Caco-2 (cell line): ENCODE results near the gene RPLP2. TPM values are rescaled to one million over a fixed set of nuclear protein-coding genes. Genes with fewer than 3 reads are reported as not detected.

Experiments
- BruUV-seq: library from RNA; stranded (reverse); fragments of 400-500 nt; replicated peaks from 2 replicates; lab custom pipeline; 2021; lab: Mats Ljungman, UMichigan
- CTCF ChIA-PET: fragments of 300-600 bp; sonication (Branson Sonifier 250); formaldehyde crosslinking; loops from one replicate; lab custom pipeline; 2022; ENCODE audit warnings: antibody characterized with exemption; lab: Charles Lee
- POLR2A ChIA-PET: fragments of 300-600 bp; sonication (Branson Sonifier 250); formaldehyde crosslinking; loops from one replicate; lab custom pipeline; 2022; ENCODE audit warnings: antibody characterized with exemption; lab: Charles Lee
- DNase-seq, 2 experiments: peaks; one replicate each; pipeline versions ENCODE4 v3.0.0 to v3.0.0-alpha.2; 2020 to 2022
- H3K27me3 ChIP-seq: replicated peaks from 2 replicates; pipeline ENCODE4 v1.6.0; 2011; ENCODE audit warnings: low read length; ENCODE audit not compliant: control insufficient read depth, insufficient read depth
- H3K36me3 ChIP-seq: 2 replicates; pipeline ENCODE4 v1.5.1; 2011; ENCODE audit warnings: low read length; ENCODE audit not compliant: control insufficient read depth, insufficient read depth
- H3K4me1 ChIP-seq: fragments of 250-450 bp; sonication (Bioruptor Pico); 2 replicates; pipeline ENCODE4 v1.5.1; 2020; ENCODE audit warnings: mild to moderate bottlenecking
- H3K4me3 ChIP-seq: 2 replicates; pipeline ENCODE4 v1.5.1; 2011; ENCODE audit warnings: low read depth, mild to moderate bottlenecking, control low read depth, low read length
- H3K9me3 ChIP-seq: fragments of 250-450 bp; sonication (Bioruptor Pico); 2 replicates; pipeline ENCODE4 v1.5.1; 2020; ENCODE audit warnings: mild to moderate bottlenecking, moderate library complexity
- H3K27ac Mint-ChIP-seq: one replicate; pipeline ENCODE4 v1.8.0; 2022; ENCODE audit warnings: mixed read lengths; ENCODE audit not compliant: unreplicated experiment
- H3K27me3 Mint-ChIP-seq: one replicate; pipeline ENCODE4 v1.8.0; 2022; ENCODE audit warnings: mixed read lengths; ENCODE audit not compliant: insufficient read depth, unreplicated experiment
- H3K36me3 Mint-ChIP-seq: one replicate; pipeline ENCODE4 v1.8.0; 2022; ENCODE audit warnings: mild to moderate bottlenecking, mixed read lengths; ENCODE audit not compliant: insufficient read depth, unreplicated experiment
- H3K4me1 Mint-ChIP-seq: one replicate; pipeline ENCODE4 v1.8.0; 2022; ENCODE audit warnings: low read depth, mixed read lengths; ENCODE audit not compliant: unreplicated experiment
- H3K4me3 Mint-ChIP-seq: one replicate; pipeline ENCODE4 v1.8.0; 2022; ENCODE audit warnings: mild to moderate bottlenecking, moderate library complexity, mixed read lengths; ENCODE audit not compliant: unreplicated experiment
- H3K9me3 Mint-ChIP-seq: one replicate; pipeline ENCODE4 v1.8.0; 2022; ENCODE audit warnings: mixed read lengths; ENCODE audit not compliant: unreplicated experiment
- intact Hi-C: fragments of 100-400 bp; cut with micrococcal nuclease; formaldehyde crosslinking; loops from one replicate; pipeline ENCODE4 v1.10.0; 2022; ENCODE audit not compliant: unreplicated experiment
- total RNA-seq: library from RNA; stranded (reverse); gene quantifications from 2 replicates; pipeline ENCODE4 v1.2.3, GENCODE V29; 2022
- TF ChIP-seq, protein P1 (sequence below), 2 experiments: fragments of 200-600 bp in 1 of 2; IDR thresholded peaks; 1 replicate in 1 of 2; 2 replicates in 1 of 2; pipeline versions ENCODE4 v1.5.1 to v1.8.0; 2011 to 2022; ENCODE audit warnings: antibody characterized with exemption in 1 of 2, control low read depth in 1 of 2, inconsistent platforms in 1 of 2, low read depth in 1 of 2, low read length in 1 of 2, mild to moderate bottlenecking in 1 of 2, moderate library complexity in 1 of 2; ENCODE audit not compliant: insufficient read depth in 1 of 2, severe bottlenecking in 1 of 2, unreplicated experiment in 1 of 2

RPLP2 gene
- total RNA-seq, 1 experiment from 2014 or later = 2,622 TPM

- H3K4me1 ChIP-seq = peaks cover 10% of the 10 kb centered on the region
- BruUV-seq = no TSS peak
- intact Hi-C loops = no loop called here
- DNase-seq = no peak
- no peak overlapping the region for H3K27ac Mint-ChIP-seq
- TF ChIP-seq, protein P1, sequence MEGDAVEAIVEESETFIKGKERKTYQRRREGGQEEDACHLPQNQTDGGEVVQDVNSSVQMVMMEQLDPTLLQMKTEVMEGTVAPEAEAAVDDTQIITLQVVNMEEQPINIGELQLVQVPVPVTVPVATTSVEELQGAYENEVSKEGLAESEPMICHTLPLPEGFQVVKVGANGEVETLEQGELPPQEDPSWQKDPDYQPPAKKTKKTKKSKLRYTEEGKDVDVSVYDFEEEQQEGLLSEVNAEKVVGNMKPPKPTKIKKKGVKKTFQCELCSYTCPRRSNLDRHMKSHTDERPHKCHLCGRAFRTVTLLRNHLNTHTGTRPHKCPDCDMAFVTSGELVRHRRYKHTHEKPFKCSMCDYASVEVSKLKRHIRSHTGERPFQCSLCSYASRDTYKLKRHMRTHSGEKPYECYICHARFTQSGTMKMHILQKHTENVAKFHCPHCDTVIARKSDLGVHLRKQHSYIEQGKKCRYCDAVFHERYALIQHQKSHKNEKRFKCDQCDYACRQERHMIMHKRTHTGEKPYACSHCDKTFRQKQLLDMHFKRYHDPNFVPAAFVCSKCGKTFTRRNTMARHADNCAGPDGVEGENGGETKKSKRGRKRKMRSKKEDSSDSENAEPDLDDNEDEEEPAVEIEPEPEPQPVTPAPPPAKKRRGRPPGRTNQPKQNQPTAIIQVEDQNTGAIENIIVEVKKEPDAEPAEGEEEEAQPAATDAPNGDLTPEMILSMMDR (IDR thresholded peaks at IDR 0.05; ENCODE audit: insufficient read depth in 1 of 2, low read depth in 1 of 2, low read length in 1 of 2, severe bottlenecking in 1 of 2, unreplicated experiment in 1 of 2) = no peak
- no peaks in the 10 kb centered on the region for H3K27me3 ChIP-seq
- H3K9me3 Mint-ChIP-seq = no peaks in the 10 kb centered on the region
- ChIA-PET CTCF (no interaction called here), POLR2A (no interaction called here)
- no peaks in the 10 kb centered on the region for H3K9me3 ChIP-seq
- H3K4me3 Mint-ChIP-seq = no peak overlapping the region
- H3K4me1 Mint-ChIP-seq = no peaks in the 10 kb centered on the region
- H3K36me3 Mint-ChIP-seq = peaks cover 81% of the 10 kb centered on the region
- peaks cover 14% of the 10 kb centered on the region for H3K36me3 ChIP-seq
- H3K4me3 ChIP-seq = no peak overlapping the region
- no peaks in the 10 kb centered on the region for H3K27me3 Mint-ChIP-seq
Measured at GRCh38 chr11:813456-814096, 3.8 kb downstream of the RPLP2 start.

DNA sequence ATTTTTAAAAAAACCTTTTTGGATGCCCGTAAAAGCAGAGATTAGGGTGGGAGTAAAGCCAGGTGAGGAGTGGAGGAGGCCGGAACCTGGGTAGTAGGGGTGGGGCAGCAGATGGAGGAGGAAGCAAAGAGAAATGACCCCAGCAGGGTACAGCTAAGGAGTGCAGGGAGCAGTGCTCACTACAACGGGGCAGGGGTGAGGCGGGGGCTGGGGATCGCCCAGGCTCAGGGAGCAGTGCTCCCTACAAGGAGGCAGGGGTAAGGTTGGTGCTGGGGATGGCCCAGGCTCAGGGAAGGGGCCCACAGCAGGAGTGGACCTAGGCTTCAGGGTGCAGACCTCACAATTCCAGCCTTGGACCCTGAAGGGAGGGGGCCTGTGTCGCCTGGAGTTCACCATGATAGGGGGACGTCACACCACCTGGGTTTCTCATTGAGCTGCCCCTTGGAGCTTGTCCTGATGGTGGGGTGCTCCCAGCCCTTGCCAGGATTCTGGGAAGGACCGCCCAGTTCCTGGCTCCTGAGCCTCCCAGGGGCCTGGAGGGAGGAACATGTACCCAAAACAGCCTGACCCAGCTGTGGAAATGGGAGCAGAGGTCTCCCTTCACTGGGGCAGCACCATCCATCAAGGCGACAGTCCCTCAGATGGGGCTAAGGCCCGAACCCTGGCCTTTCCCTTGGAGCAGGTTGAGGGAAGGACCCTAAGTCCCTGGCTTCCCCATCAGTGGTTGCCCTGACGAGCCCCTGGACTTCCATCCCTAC, 6.1 kb downstream of the RPLP2 start:
- peaks cover 15% of the 10 kb centered on the region for H3K36me3 ChIP-seq
- H3K4me1 ChIP-seq = peaks cover 22% of the 10 kb centered on the region
- ChIA-PET POLR2A (no interaction called here), CTCF (no interaction called here)
- H3K27ac Mint-ChIP-seq = no peak overlapping the region
- H3K4me3 ChIP-seq = no peak overlapping the region
- H3K36me3 Mint-ChIP-seq = peaks cover 78% of the 10 kb centered on the region
- no TSS peak for BruUV-seq
- no peaks in the 10 kb centered on the region for H3K9me3 ChIP-seq
- H3K27me3 Mint-ChIP-seq = no peaks in the 10 kb centered on the region
- no peak overlapping the region for H3K4me3 Mint-ChIP-seq
- H3K4me1 Mint-ChIP-seq = no peaks in the 10 kb centered on the region
- no peak for DNase-seq
- no peaks in the 10 kb centered on the region for H3K9me3 Mint-ChIP-seq
- intact Hi-C loops = no loop called here
- H3K27me3 ChIP-seq = no peaks in the 10 kb centered on the region
- TF ChIP-seq, protein P1 (IDR thresholded peaks at IDR 0.05; ENCODE audit: insufficient read depth in 1 of 2, low read depth in 1 of 2, low read length in 1 of 2, severe bottlenecking in 1 of 2, unreplicated experiment in 1 of 2) = no peak

DNA sequence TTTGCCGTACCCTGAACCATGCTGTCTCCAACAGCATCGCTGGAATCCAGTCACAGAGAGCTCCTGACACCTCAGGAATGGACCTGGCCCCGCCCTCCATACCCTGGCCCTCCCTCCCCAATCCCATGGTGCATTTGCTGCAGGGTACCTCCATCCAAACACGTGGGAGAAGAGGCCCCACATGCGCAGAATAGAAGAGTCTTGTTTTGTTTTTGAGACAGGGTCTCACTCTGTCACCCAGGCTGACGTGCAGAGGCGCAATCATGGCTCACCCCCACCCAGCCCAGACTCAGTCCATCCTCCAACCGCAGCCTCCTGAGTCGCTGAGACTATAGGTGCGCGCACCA, 6.6 kb downstream of the RPLP2 start:
- no peaks in the 10 kb centered on the region for H3K27me3 Mint-ChIP-seq
- H3K4me1 ChIP-seq = peaks cover 26% of the 10 kb centered on the region
- ChIA-PET POLR2A (no interaction called here), CTCF (no interaction called here)
- no peak overlapping the region for H3K27ac Mint-ChIP-seq
- H3K36me3 Mint-ChIP-seq = peaks cover 75% of the 10 kb centered on the region
- DNase-seq = no peak
- no peaks in the 10 kb centered on the region for H3K4me1 Mint-ChIP-seq
- TF ChIP-seq, protein P1 (IDR thresholded peaks at IDR 0.05; ENCODE audit: insufficient read depth in 1 of 2, low read depth in 1 of 2, low read length in 1 of 2, severe bottlenecking in 1 of 2, unreplicated experiment in 1 of 2) = no peak
- H3K36me3 ChIP-seq = peaks cover 12% of the 10 kb centered on the region
- intact Hi-C loops = no loop called here
- H3K4me3 Mint-ChIP-seq = no peak overlapping the region
- H3K27me3 ChIP-seq = no peaks in the 10 kb centered on the region
- no peaks in the 10 kb centered on the region for H3K9me3 Mint-ChIP-seq
- BruUV-seq = no TSS peak
- H3K4me3 ChIP-seq = no peak overlapping the region
- no peaks in the 10 kb centered on the region for H3K9me3 ChIP-seq
